HEK293T (cell line): ENCODE measurements around the gene WDR90.

ENCODE experiments used
- BHLHE40 ChIP-seq: fragments of 450-650 bp; IDR thresholded peaks from 2 replicates; pipeline ENCODE4 v1.6.1; 2016; ENCODE audit warnings: mild to moderate bottlenecking, moderate library complexity, borderline replicate concordance
- CTBP1 ChIP-seq: fragments of 450-650 bp; IDR thresholded peaks from 2 replicates; pipeline ENCODE4 v1.6.1; 2016; ENCODE audit warnings: borderline replicate concordance
- ELF4 ChIP-seq: fragments of 450-650 bp; IDR thresholded peaks from 2 replicates; pipeline ENCODE4 v1.6.1; 2017; ENCODE audit warnings: antibody characterized with exemption
- FOXA1 ChIP-seq: fragments of 450-650 bp; IDR thresholded peaks from 2 replicates; pipeline ENCODE4 v1.6.1; 2016; ENCODE audit warnings: mild to moderate bottlenecking
- FOXK2 ChIP-seq: fragments of 450-650 bp; IDR thresholded peaks from 2 replicates; pipeline ENCODE4 v1.6.1; 2016; ENCODE audit warnings: mild to moderate bottlenecking
- FOXM1 ChIP-seq: fragments of 450-650 bp; IDR thresholded peaks from 2 replicates; pipeline ENCODE4 v1.6.1; 2017; ENCODE audit warnings: mild to moderate bottlenecking, borderline replicate concordance
- HDGF ChIP-seq: fragments of 450-650 bp; IDR thresholded peaks from 2 replicates; pipeline ENCODE4 v1.6.1; 2017; ENCODE audit warnings: antibody characterized with exemption, borderline replicate concordance
- L3MBTL2 ChIP-seq: fragments of 450-650 bp; conservative IDR thresholded peaks from 2 replicates; pipeline ENCODE4 v1.6.1; 2016; ENCODE audit warnings: mild to moderate bottlenecking
- NFRKB ChIP-seq: fragments of 450-650 bp; IDR thresholded peaks from 2 replicates; pipeline ENCODE4 v1.6.1; 2016; ENCODE audit warnings: mild to moderate bottlenecking, moderate library complexity
- SP1 ChIP-seq: fragments of 450-650 bp; IDR thresholded peaks from 2 replicates; pipeline ENCODE4 v1.6.1; 2017
- TARDBP ChIP-seq: fragments of 450-650 bp; IDR thresholded peaks from 2 replicates; pipeline ENCODE4 v1.6.1; 2016
- ZNF384 ChIP-seq: fragments of 450-650 bp; IDR thresholded peaks from 2 replicates; pipeline ENCODE4 v1.6.1; 2016
- TF ChIP-seq, protein P1 (sequence below): fragments of 450-650 bp; IDR thresholded peaks from 2 replicates; pipeline ENCODE4 v1.6.1; 2016

DNA sequence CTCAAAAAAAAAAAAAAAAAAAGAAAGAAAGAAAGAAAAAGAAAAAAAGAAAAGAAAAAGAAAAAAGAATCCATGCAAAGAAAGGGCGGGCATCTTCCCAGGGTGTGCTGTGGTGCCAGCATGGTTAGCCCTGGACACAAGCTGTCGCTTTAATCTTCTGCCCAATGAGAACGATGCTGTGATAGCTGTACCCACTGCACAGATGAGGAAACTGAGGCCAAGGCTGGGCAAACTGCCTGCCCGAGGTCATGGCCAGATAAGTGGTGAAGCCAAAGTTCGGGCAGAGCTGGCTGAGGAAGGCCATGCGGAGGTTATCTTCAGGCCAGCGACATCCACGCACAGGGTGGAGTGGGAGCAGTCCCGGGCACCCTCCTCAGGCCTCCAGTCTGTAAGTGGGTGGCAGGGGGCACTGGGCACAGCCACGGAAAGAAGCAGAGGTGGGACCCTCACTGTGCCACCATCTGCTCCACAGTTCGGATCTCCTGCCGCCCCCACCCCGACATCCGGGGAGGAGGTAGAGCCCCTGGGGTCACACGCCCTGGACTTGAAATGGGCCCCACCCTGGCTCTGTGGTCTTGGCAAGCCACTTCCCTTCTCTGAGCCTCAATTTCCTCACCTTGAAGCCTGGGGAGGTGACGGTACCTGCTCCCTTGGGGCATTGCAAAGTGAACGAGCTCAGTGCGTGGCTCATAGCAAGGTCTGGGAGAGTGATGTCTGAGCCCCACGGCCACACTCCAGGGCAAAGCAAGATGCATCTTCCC lies 49.9 kb downstream of the WDR90 start:
- no peak for TF ChIP-seq NFRKB
- no peak for TF ChIP-seq SP1
- no peak for TF ChIP-seq FOXM1
- no peak for TF ChIP-seq BHLHE40
- no peak for TF ChIP-seq CTBP1
- TF ChIP-seq, protein P1, sequence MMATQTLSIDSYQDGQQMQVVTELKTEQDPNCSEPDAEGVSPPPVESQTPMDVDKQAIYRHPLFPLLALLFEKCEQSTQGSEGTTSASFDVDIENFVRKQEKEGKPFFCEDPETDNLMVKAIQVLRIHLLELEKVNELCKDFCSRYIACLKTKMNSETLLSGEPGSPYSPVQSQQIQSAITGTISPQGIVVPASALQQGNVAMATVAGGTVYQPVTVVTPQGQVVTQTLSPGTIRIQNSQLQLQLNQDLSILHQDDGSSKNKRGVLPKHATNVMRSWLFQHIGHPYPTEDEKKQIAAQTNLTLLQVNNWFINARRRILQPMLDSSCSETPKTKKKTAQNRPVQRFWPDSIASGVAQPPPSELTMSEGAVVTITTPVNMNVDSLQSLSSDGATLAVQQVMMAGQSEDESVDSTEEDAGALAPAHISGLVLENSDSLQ = no peak
- TF ChIP-seq FOXK2 = no peak
- TF ChIP-seq L3MBTL2 = no peak
- no peak for TF ChIP-seq TARDBP
- TF ChIP-seq HDGF = no peak
- no peak for TF ChIP-seq ZNF384
- no peak for TF ChIP-seq FOXA1
- TF ChIP-seq ELF4 = no peak
